Tibial nerve (tissue), 4 donors: ENCODE results near the gene KLHDC4. TPM values are rescaled to one million over a fixed set of nuclear protein-coding genes. Genes with fewer than 3 reads are reported as not detected.

Experiments used
- DNase-seq, 2 donors: peaks; one replicate each; pipeline ENCODE4 v3.0.0-alpha.2; 2019; ENCODE audit warnings: low spot score in 2 of 2
- H3K27ac ChIP-seq, 4 donors: fragments of 200-600 bp; sonication (generic) in 3 of 4; one replicate each; pipeline ENCODE4 v1.5.1; 2017 to 2019; ENCODE audit warnings: mild to moderate bottlenecking in 1 of 4
- H3K27me3 ChIP-seq, 2 donors: fragments of 200-600 bp; sonication (generic) in 1 of 2; one replicate each; pipeline versions ENCODE4 v1.5.1 to v1.6.0; 2017 to 2019
- H3K36me3 ChIP-seq, 3 donors: fragments of 200-600 bp; sonication (generic); one replicate each; pipeline ENCODE4 v1.5.1; 2018 to 2019
- H3K4me1 ChIP-seq, 4 donors: fragments of 200-600 bp; sonication (generic) in 3 of 4; one replicate each; pipeline ENCODE4 v1.5.1; 2017 to 2019
- H3K4me3 ChIP-seq, 4 donors: fragments of 200-600 bp; sonication (generic) in 3 of 4; one replicate each; pipeline ENCODE4 v1.5.1; 2017 to 2019; ENCODE audit warnings: mild to moderate bottlenecking in 1 of 4, moderate library complexity in 1 of 4
- H3K9me3 ChIP-seq, 4 donors: fragments of 200-600 bp; sonication (generic) in 3 of 4; one replicate each; pipeline ENCODE4 v1.5.1; 2017 to 2019
- CTCF ChIP-seq, 5 experiments: fragments of 200-600 bp in 3 of 5; fragments of 450-650 bp in 2 of 5; sonication (generic) in 3 of 5; IDR thresholded peaks; one replicate each; pipeline ENCODE4 v1.5.1; 2016 to 2019; ENCODE audit warnings: antibody characterized with exemption in 5 of 5, mild to moderate bottlenecking in 3 of 5, moderate library complexity in 2 of 5
- EP300 ChIP-seq, 2 donors: sonication (generic); formaldehyde crosslinking; IDR thresholded peaks; one replicate each; pipeline ENCODE4 v1.6.1; 2017; ENCODE audit warnings: antibody characterized with exemption in 2 of 2, mild to moderate bottlenecking in 1 of 2
- POLR2A ChIP-seq, 2 donors: fragments of 450-650 bp; IDR thresholded peaks; one replicate each; pipeline ENCODE4 v1.6.1; 2017; ENCODE audit warnings: antibody characterized with exemption in 2 of 2, mild to moderate bottlenecking in 2 of 2, moderate library complexity in 2 of 2
- WGBS, 2 donors: methylation state at CpG; one replicate each; pipeline ENCODE4 v1.1.5; 2018; 5-methylcytosine and 5-hydroxymethylcytosine counted together
- total RNA-seq, 4 donors: library from RNA; depleted of rRNA; stranded (reverse); fragments of >200 nt; gene quantifications; one replicate each; pipeline ENCODE4 v1.1.0, GENCODE V29; 2016

Gene KLHDC4
- total RNA-seq, 4 donors from 2014 or later: 26.9 to 61.5 (median 42.5) TPM

GRCh38 chr16:87808108-87808507 lies 42.3 kb upstream of the KLHDC4 start:
- DNase-seq: no peak
- Histone ChIP-seq H3K36me3 (no peaks in the 10 kb centered on the region), H3K9me3 (peaks cover 0 to 6% (median 0%) of the 10 kb centered on the region in 4 donors), H3K27me3 (peaks cover 0 to 25% of the 10 kb centered on the region in 2 donors), H3K4me1 (peaks cover 0 to 13% (median 4%) of the 10 kb centered on the region in 4 donors), H3K27ac (no peak overlapping the region), H3K4me3 (no peak overlapping the region)
- 87% methylated on average over 6 of the region's 6 CpGs for WGBS, 2 donors
- TF ChIP-seq POLR2A (IDR thresholded peaks at IDR 0.05) (no peak), EP300 (IDR thresholded peaks at IDR 0.05) (no peak), CTCF (IDR thresholded peaks at IDR 0.05) (no peak)

- DNase-seq: no peak
- peak overlapping the region in 2 of 4 donors; percentile 23 to 32 for H3K4me3 ChIP-seq
- H3K4me1 ChIP-seq: peaks cover 0 to 13% (median 4%) of the 10 kb centered on the region in 4 donors
- TF ChIP-seq EP300 (IDR thresholded peaks at IDR 0.05): no peak
- no peak for TF ChIP-seq POLR2A (IDR thresholded peaks at IDR 0.05)
- no peak for TF ChIP-seq CTCF (IDR thresholded peaks at IDR 0.05)
- peak overlapping the region in 1 of 4 donors; percentile 45 for H3K27ac ChIP-seq
- H3K27me3 ChIP-seq: peaks cover 0 to 25% of the 10 kb centered on the region in 2 donors
- H3K36me3 ChIP-seq: no peaks in the 10 kb centered on the region
- 19 to 24% methylated on average over 20 to 25 of the region's 25 CpGs for WGBS, 2 donors
- H3K9me3 ChIP-seq: peaks cover 0 to 10% (median 0%) of the 10 kb centered on the region in 4 donors
These were observed 41.1 kb upstream of the KLHDC4 start for GRCh38 chr16:87806641-87807546.

- Histone ChIP-seq H3K4me1 (peaks cover 0 to 13% (median 4%) of the 10 kb centered on the region in 4 donors), H3K27ac (peak overlapping the region in 1 of 4 donors; percentile 45), H3K9me3 (peaks cover 0 to 10% (median 0%) of the 10 kb centered on the region in 4 donors), H3K36me3 (no peaks in the 10 kb centered on the region), H3K27me3 (peaks cover 0 to 25% of the 10 kb centered on the region in 2 donors), H3K4me3 (peak overlapping the region in 2 of 4 donors; percentile 23 to 32)
- DNase-seq: no peak
- WGBS, 2 donors: 48 to 57% methylated on average over 16 of the region's 16 CpGs
- TF ChIP-seq EP300 (IDR thresholded peaks at IDR 0.05): no peak
- no peak for TF ChIP-seq CTCF (IDR thresholded peaks at IDR 0.05)
- no peak for TF ChIP-seq POLR2A (IDR thresholded peaks at IDR 0.05)
These were observed 40.5 kb upstream of the KLHDC4 start for GRCh38 chr16:87806261-87806640.

- H3K36me3 ChIP-seq: no peaks in the 10 kb centered on the region
- H3K4me1 ChIP-seq: peaks cover 0 to 13% (median 4%) of the 10 kb centered on the region in 4 donors
- TF ChIP-seq EP300 (IDR thresholded peaks at IDR 0.05) (no peak), CTCF (IDR thresholded peaks at IDR 0.05) (no peak), POLR2A (IDR thresholded peaks at IDR 0.05) (no peak)
- no peak for DNase-seq
- WGBS, 2 donors: 76 to 86% methylated on average over 5 of the region's 5 CpGs
- peaks cover 0 to 25% of the 10 kb centered on the region in 2 donors for H3K27me3 ChIP-seq
- no peak overlapping the region for H3K4me3 ChIP-seq
- peaks cover 0 to 19% (median 0%) of the 10 kb centered on the region in 4 donors for H3K9me3 ChIP-seq
- H3K27ac ChIP-seq: no peak overlapping the region
These were observed 37.6 kb upstream of the KLHDC4 start for GRCh38 chr16:87803385-87803784.

- Histone ChIP-seq H3K36me3 (no peaks in the 10 kb centered on the region), H3K4me3 (no peak overlapping the region), H3K27ac (no peak overlapping the region), H3K9me3 (peaks cover 0 to 19% (median 0%) of the 10 kb centered on the region in 4 donors), H3K27me3 (peaks cover 0 to 25% of the 10 kb centered on the region in 2 donors), H3K4me1 (peaks cover 0 to 13% (median 4%) of the 10 kb centered on the region in 4 donors)
- WGBS, 2 donors: 82 to 84% methylated on average over 8 of the region's 8 CpGs
- no peak for TF ChIP-seq EP300 (IDR thresholded peaks at IDR 0.05)
- no peak for TF ChIP-seq CTCF (IDR thresholded peaks at IDR 0.05)
- TF ChIP-seq POLR2A (IDR thresholded peaks at IDR 0.05): no peak
- no peak for DNase-seq
These were observed 36.9 kb upstream of the KLHDC4 start for GRCh38 chr16:87802670-87803069.
